ENCODE results near the gene MSX2. TPM values are rescaled to one million over a fixed set of nuclear protein-coding genes. Genes with fewer than 3 reads are reported as not detected.

The MSX2 gene
- total RNA-seq, 1 donor from 2014 or later = 85.2 TPM

Small RNA genes within 50 kb of the gene (microRNA-seq; reads per million reads assigned to microRNA genes)
- not detected for gene MIR4634

All from mesothelial cell of epicardium (in vitro differentiated cells).